ENCODE results near the gene MRPL1.
"Not testable (repeated sequence)": the region's sequence is repeated elsewhere in the genome, so short reads cannot be mapped to it uniquely, and the experiment has no call there.

The MRPL1 gene

DNA sequence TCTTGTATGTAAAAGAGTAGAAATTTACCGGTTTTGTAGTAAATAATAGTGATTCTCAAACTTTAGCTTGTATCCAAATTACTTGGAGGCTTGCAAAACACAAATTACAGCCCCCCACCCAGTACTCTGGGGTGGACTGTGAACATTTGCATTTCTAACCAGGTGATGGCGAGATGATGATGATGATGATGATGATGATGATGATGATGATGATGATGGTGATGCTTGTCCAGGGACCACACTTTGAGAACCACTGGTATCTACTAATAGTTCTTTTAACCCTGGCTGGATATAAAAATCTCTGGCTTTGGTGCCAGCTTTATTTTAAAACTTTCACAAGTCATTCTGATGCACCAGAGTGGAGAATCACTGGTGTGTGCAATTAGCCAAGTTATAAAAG is 96.3 kb downstream of the MRPL1 start:
- TF ChIP-seq POLR2AphosphoS5 (IDR thresholded peaks at IDR 0.05; ENCODE audit: borderline replicate concordance, low read depth, low read length) (no peak), EZH2 (IDR thresholded peaks at IDR 0.05) (no peak), FOXP2 (optimal IDR thresholded peaks at IDR 0.05; ENCODE audit: control extremely low read depth, extremely low read length, insufficient read depth) (no peak)
- no peak for DNase-seq (ENCODE audit: low read depth, low spot score)

DNA sequence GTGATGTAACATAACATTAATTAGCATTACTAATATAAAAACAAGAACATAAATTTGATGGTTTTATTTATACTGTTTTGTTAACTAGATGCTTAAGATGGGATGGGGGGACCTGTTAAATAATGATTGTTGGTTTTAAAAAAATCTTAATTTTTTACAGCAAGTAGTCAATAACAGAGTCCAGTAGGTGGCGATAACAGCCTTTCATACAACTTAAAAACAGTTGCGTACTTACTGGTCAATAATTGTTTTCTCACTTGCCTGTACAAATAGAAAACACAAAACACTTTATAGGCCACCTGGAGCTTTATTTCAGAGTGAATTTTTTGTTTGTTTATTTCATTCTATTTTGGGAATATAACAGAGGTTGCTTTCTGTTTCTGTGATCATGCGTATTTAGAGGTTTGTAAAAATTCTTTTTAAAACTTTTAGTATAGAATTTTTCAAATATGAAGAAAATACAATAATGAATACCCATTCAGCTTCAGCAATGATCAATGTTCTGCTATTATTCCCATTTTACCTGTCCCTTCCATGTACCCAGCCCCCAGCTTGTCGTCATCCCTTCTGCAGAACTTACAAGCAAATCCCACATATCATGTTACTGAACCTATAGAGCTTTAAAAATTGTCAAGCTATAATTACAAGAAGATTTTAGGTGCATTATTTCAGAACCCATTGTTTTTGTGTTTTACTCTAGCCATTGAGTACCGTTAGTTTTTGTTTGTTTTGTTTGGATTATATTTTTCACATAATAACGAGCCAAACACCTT is 97.1 kb downstream of the MRPL1 start:
- peak; percentile 28 for DNase-seq (ENCODE audit: low read depth, low spot score)
- TF ChIP-seq FOXP2 (optimal IDR thresholded peaks at IDR 0.05; ENCODE audit: control extremely low read depth, extremely low read length, insufficient read depth), result no peak
- Histone ChIP-seq H3K9me3 (ENCODE audit: low read depth, low read length) (no peaks in the 10 kb centered on the region), H3K9ac (ENCODE audit: insufficient read length) (no peak overlapping the region), H3K4me3 (no peak overlapping the region), H3K27ac (no peak overlapping the region), H3K36me3 (ENCODE audit: insufficient read depth, low read length) (no peaks in the 10 kb centered on the region)

More for the DNA sequence above, 96.3 kb downstream of the MRPL1 start:
- Histone ChIP-seq H3K27ac (no peak overlapping the region), H3K9me3 (ENCODE audit: low read depth, low read length) (no peaks in the 10 kb centered on the region), H3K4me3 (no peak overlapping the region), H3K36me3 (ENCODE audit: insufficient read depth, low read length) (no peaks in the 10 kb centered on the region), H3K9ac (ENCODE audit: insufficient read length) (no peak overlapping the region)

DNA sequence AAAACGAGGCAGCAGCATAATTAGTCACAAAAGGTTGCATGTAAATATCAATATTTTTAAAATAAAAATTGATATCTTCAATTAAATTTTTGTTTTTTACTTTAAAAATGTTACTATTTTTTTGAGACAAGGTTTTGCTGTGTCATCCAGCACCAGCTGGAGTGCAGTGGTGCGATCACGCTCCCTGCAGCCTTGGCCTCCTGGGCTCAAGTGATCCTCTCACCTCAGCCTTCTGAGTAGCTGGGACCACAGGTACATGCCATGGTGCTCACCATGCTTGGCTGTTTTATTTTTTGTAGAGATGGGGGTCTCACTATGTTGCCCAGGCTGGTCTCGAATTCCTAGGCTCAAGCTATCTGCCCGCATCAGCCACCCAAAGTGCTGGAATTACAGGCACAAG is 97.7 kb downstream of the MRPL1 start:
- Histone ChIP-seq H3K9me3 (ENCODE audit: low read depth, low read length) (no peaks in the 10 kb centered on the region), H3K27ac (no peak overlapping the region), H3K4me3 (no peak overlapping the region), H3K9ac (ENCODE audit: insufficient read length) (no peak overlapping the region), H3K36me3 (ENCODE audit: insufficient read depth, low read length) (no peaks in the 10 kb centered on the region)
- TF ChIP-seq EZH2 (IDR thresholded peaks at IDR 0.05) (no peak), POLR2AphosphoS5 (IDR thresholded peaks at IDR 0.05; ENCODE audit: borderline replicate concordance, low read depth, low read length) (no peak)
- DNase-seq (ENCODE audit: low read depth, low spot score), result no peak

DNA sequence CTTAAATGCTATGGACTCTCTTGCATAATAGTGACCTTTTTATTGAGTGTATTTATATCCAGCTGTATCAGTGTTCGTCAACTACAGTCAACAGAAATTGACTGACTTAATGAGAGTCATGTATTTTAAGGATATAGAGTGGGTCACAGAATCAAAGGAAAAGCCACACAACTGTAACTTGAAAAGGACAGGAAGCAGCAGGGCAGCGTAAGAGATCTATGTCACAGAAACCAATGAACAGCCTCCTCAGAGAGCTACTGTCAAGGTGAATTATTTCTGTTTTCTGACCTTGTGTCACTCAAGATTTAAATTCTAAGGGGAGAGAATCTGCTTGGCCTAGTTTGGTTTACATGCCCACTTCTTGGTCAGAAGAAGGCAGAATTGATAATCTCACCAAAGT is 100.4 kb downstream of the MRPL1 start:
- no peak for TF ChIP-seq EZH2 (IDR thresholded peaks at IDR 0.05)
- TF ChIP-seq POLR2AphosphoS5 (IDR thresholded peaks at IDR 0.05; ENCODE audit: borderline replicate concordance, low read depth, low read length), result no peak
- no peak for TF ChIP-seq FOXP2 (optimal IDR thresholded peaks at IDR 0.05; ENCODE audit: control extremely low read depth, extremely low read length, insufficient read depth)
- Histone ChIP-seq H3K27ac (no peak overlapping the region), H3K4me3 (no peak overlapping the region), H3K9ac (ENCODE audit: insufficient read length) (no peak overlapping the region), H3K36me3 (ENCODE audit: insufficient read depth, low read length) (no peaks in the 10 kb centered on the region), H3K9me3 (ENCODE audit: low read depth, low read length) (no peaks in the 10 kb centered on the region)
- no peak for DNase-seq (ENCODE audit: low read depth, low spot score)

DNA sequence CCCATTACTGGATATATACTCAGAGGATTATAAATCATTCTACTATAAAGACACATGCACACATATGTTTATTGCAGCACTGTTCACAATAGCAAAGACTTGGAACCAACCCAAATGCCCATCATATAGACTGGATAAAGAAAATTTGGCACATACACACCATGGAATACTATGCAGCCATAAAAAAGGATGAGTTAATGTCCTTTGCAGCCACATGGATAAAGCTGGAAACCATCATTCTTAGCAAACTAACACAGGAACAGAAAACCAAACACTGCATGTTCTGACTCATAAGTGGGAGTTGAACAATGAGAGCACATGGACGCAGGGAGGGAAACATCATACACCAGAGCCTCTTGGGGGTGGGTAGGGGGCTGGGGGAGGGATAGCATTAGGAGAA is 111.0 kb downstream of the MRPL1 start:
- not testable (repeated sequence) for H3K9me3 ChIP-seq (ENCODE audit: low read depth, low read length); H3K27ac ChIP-seq; H3K36me3 ChIP-seq (ENCODE audit: insufficient read depth, low read length); DNase-seq (ENCODE audit: low read depth, low spot score); H3K4me3 ChIP-seq; H3K9ac ChIP-seq (ENCODE audit: insufficient read length)

DNA sequence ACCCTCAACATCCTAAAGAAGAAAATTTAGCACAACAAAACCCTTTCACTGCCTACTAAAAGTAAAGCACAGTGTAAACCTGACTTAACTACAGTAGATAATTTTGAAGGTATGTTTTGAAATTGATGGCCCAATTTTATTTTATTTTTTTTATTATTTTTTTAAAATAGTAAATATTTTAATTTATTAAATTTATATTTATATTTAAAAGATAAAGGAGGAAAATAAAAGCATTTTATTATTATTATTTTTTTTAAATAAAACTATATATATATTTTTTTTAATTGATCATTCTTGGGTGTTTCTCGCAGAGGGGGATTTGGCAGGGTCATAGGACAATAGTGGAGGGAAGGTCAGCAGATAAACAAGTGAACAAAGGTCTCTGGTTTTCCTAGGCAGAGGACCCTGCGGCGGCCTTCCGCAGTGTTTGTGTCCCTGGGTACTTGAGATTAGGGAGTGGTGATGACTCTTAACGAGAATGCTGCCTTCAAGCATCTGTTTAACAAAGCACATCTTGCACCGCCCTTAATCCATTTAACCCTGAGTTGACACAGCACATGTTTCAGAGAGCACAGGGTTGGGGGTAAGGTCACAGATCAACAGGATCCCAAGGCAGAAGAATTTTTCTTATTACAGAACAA is 120.4 kb downstream of the MRPL1 start:
- not testable (repeated sequence) for H3K4me3 ChIP-seq; H3K27ac ChIP-seq; DNase-seq (ENCODE audit: low read depth, low spot score); H3K9ac ChIP-seq (ENCODE audit: insufficient read length); H3K36me3 ChIP-seq (ENCODE audit: insufficient read depth, low read length); H3K9me3 ChIP-seq (ENCODE audit: low read depth, low read length)

DNA sequence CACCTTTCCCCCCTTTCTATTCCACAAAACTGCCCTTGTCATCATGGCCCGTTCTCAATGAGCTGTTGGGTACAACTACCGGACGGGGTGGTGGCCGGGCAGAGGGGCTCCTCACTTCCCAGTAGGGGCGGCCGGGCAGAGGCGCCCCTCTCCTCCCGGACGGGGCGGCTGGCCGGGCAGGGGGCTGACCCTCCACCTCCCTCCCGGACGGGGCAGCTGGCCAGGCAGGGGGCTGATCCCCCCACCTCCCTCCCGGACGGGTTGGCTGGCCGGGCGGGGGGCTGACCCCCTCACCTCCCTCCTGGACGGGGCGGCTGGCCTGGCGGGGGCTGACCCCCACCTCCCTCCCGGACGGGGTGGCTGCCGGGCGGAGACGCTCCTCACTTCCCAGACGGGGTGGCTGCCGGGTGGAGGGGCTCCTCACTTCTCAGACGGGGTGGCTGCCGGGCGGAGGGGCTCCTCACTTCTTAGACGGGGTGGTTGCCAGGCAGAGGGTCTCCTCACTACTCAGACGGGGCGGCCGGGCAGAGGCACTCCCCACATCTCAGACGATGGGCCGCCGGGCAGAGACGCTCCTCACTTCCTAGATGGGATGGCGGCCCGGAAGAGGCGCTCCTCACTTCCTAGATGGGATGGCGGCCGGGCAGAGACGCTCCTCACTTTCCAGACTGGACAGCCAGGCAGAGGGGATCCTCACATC is 121.1 kb downstream of the MRPL1 start:
- not testable (repeated sequence) for H3K9ac ChIP-seq (ENCODE audit: insufficient read length); DNase-seq (ENCODE audit: low read depth, low spot score); H3K9me3 ChIP-seq (ENCODE audit: low read depth, low read length); H3K27ac ChIP-seq; H3K36me3 ChIP-seq (ENCODE audit: insufficient read depth, low read length); H3K4me3 ChIP-seq

DNA sequence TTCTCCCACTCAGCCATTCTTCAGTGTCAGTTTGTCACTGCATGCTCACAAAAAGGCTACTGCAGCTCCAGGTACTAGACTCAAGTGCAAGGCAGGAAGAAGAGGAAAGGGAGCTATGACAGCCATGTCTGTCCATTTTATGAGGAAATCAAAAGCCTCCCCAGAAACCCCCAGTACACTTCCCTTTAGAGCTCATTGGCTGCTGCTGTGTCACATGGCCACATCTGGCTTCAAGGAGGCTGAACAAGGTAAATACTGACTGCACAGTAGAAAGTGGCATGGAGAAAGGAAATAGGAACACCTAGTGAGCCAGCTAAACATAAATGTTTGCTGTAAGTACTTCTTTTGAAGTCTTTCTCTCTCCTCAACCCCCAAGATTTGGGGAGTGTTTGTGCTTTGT is 127.3 kb downstream of the MRPL1 start:
- TF ChIP-seq FOXP2 (optimal IDR thresholded peaks at IDR 0.05; ENCODE audit: control extremely low read depth, extremely low read length, insufficient read depth) (no peak), EZH2 (IDR thresholded peaks at IDR 0.05) (no peak), POLR2AphosphoS5 (IDR thresholded peaks at IDR 0.05; ENCODE audit: borderline replicate concordance, low read depth, low read length) (no peak)
- Histone ChIP-seq H3K36me3 (ENCODE audit: insufficient read depth, low read length) (no peaks in the 10 kb centered on the region), H3K4me3 (no peak overlapping the region), H3K27ac (no peak overlapping the region), H3K9ac (ENCODE audit: insufficient read length) (no peak overlapping the region), H3K9me3 (ENCODE audit: low read depth, low read length) (no peaks in the 10 kb centered on the region)
- DNase-seq (ENCODE audit: low read depth, low spot score), result no peak

DNA sequence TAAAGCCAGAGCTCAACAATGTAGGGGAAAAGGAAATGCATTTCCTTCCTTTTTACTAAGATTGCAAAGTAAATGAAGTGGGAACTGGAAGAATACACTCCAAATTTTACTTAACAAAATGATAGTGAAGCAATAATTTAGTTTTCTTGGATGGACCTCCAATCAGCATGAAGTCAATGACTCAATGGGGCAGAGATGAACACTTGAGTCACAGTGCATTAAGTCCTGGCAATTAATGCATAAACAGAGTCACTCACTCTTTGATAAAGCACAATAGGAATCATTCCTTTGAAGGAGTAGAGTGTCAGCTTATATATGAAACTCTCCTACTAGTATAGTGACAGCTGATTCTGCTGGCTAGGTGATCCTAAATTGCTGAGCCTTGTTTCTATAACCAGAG is 127.8 kb downstream of the MRPL1 start:
- Histone ChIP-seq H3K36me3 (ENCODE audit: insufficient read depth, low read length) (no peaks in the 10 kb centered on the region), H3K9ac (ENCODE audit: insufficient read length) (no peak overlapping the region), H3K4me3 (no peak overlapping the region), H3K27ac (no peak overlapping the region), H3K9me3 (ENCODE audit: low read depth, low read length) (no peaks in the 10 kb centered on the region)
- TF ChIP-seq POLR2AphosphoS5 (IDR thresholded peaks at IDR 0.05; ENCODE audit: borderline replicate concordance, low read depth, low read length) (no peak), FOXP2 (optimal IDR thresholded peaks at IDR 0.05; ENCODE audit: control extremely low read depth, extremely low read length, insufficient read depth) (no peak), EZH2 (IDR thresholded peaks at IDR 0.05) (no peak)
- DNase-seq (ENCODE audit: low read depth, low spot score), result no peak

Measured in SK-N-MC (cell line).